OCI-LY7 (cell line): ENCODE measurements around the gene CBFB. TPM values are rescaled to one million over a fixed set of nuclear protein-coding genes. Genes with fewer than 3 reads are reported as not detected.

Experiments
- BruUV-seq: library from RNA; stranded (reverse); fragments of 400-500 nt; replicated peaks from 2 replicates; lab custom pipeline; 2021; lab: Mats Ljungman, UMichigan
- CTCF ChIA-PET: fragments of 300-600 bp; sonication (Branson Sonifier 250); formaldehyde crosslinking; loops from one replicate; lab custom pipeline; 2022; ENCODE audit warnings: antibody characterized with exemption; ENCODE audit not compliant: unreplicated experiment; lab: Charles Lee
- POLR2A ChIA-PET: fragments of 300-600 bp; sonication (Branson Sonifier 250); formaldehyde crosslinking; loops from one replicate; lab custom pipeline; 2022; ENCODE audit warnings: antibody characterized with exemption; lab: Charles Lee
- DNase-seq: peaks from one replicate; pipeline ENCODE4 v3.0.0-alpha.2; 2015; ENCODE audit warnings: low spot score
- H2AFZ ChIP-seq: fragments of 200-600 bp; sonication (generic), shearing (Covaris generic); 2 replicates; pipeline ENCODE4 v1.6.1; 2014; ENCODE audit warnings: mild to moderate bottlenecking, antibody characterized with exemption, low read length, moderate library complexity
- H3K27ac ChIP-seq: fragments of 200-600 bp; sonication (generic); 2 replicates; pipeline ENCODE4 v1.5.1; 2014; ENCODE audit warnings: mixed run types, low read depth, mild to moderate bottlenecking, moderate library complexity, low read length, inconsistent platforms; ENCODE audit not compliant: poor library complexity, severe bottlenecking
- H3K36me3 ChIP-seq: fragments of 200-600 bp; sonication (generic); 2 replicates; pipeline ENCODE4 v1.6.1; 2014; ENCODE audit warnings: mild to moderate bottlenecking, antibody characterized with exemption, low read length, moderate library complexity, mixed read lengths; ENCODE audit not compliant: insufficient read depth
- H3K4me1 ChIP-seq: fragments of 200-600 bp; sonication (generic); 2 replicates; pipeline ENCODE4 v1.5.1; 2014; ENCODE audit warnings: mild to moderate bottlenecking, low read length; ENCODE audit not compliant: insufficient read depth, poor library complexity, severe bottlenecking
- H3K4me2 ChIP-seq: fragments of 200-600 bp; sonication (generic); 2 replicates; pipeline ENCODE4 v1.6.1; 2014; ENCODE audit warnings: mild to moderate bottlenecking, low read length
- H3K4me3 ChIP-seq: fragments of 200-600 bp; sonication (generic); 2 replicates; pipeline ENCODE4 v1.5.1; 2014; ENCODE audit warnings: mild to moderate bottlenecking, low read depth, low read length; ENCODE audit not compliant: poor library complexity, severe bottlenecking
- H3K79me2 ChIP-seq: fragments of 200-600 bp; sonication (generic); 2 replicates; pipeline ENCODE4 v1.6.1; 2016; ENCODE audit warnings: low read depth, mild to moderate bottlenecking, low read length, moderate library complexity, mixed read lengths; ENCODE audit not compliant: insufficient read depth
- H3K9me2 ChIP-seq: fragments of 200-600 bp; sonication (generic); 2 replicates; pipeline ENCODE4 v1.6.1; 2016; ENCODE audit warnings: mild to moderate bottlenecking, low read length, mixed read lengths; ENCODE audit not compliant: insufficient read depth
- H3K9me3 ChIP-seq: fragments of 200-600 bp; sonication (generic); 2 replicates; pipeline ENCODE4 v1.6.1; 2014; ENCODE audit warnings: mild to moderate bottlenecking, mixed run types, low read length, mixed read lengths
- H4K20me1 ChIP-seq: fragments of 200-600 bp; sonication (generic); 2 replicates; pipeline ENCODE4 v1.6.1; 2014; ENCODE audit warnings: mild to moderate bottlenecking, antibody characterized with exemption, low read length, moderate library complexity, mixed read lengths; ENCODE audit not compliant: insufficient read depth
- CTCF ChIP-seq: fragments of 200-600 bp; sonication (generic); conservative IDR thresholded peaks from 2 replicates; pipeline ENCODE4 v1.5.1; 2014; ENCODE audit warnings: mild to moderate bottlenecking, antibody characterized with exemption, low read length, moderate library complexity, mixed read lengths
- EZH2phosphoT487 ChIP-seq: fragments of 200-600 bp; sonication (generic); IDR thresholded peaks from 2 replicates; pipeline ENCODE4 v1.6.1; 2018; ENCODE audit warnings: low read depth, borderline replicate concordance, mild to moderate bottlenecking, mixed run types, antibody characterized with exemption, low read length, moderate library complexity, mixed read lengths
- intact Hi-C: fragments of 100-400 bp; cut with micrococcal nuclease; formaldehyde crosslinking; loops from one replicate; pipeline ENCODE4 v1.10.0; 2022; ENCODE audit not compliant: unreplicated experiment
- total RNA-seq, 2 experiments: library from RNA; depleted of rRNA in 1 of 2; stranded (reverse); fragments of >200 nt in 1 of 2; shearing (Covaris generic) in 1 of 2; gene quantifications; 2 replicates each; pipeline ENCODE4 v1.2.3, GENCODE V29; 2014 to 2022

The CBFB gene
- total RNA-seq, 2 experiments from 2014 or later, result 93.5 to 151 TPM

- no TSS peak for BruUV-seq
- ChIA-PET POLR2A (interaction anchor here (0.9 to 1.8 kb wide), 2 partner anchors 53 to 69 kb away, joined by 3 to 4 read pairs; no protein-coding TSS in a partner anchor), CTCF (no interaction called here)
- Histone ChIP-seq H3K79me2 (peaks cover 94% of the 10 kb centered on the region), H4K20me1 (peaks cover 30% of the 10 kb centered on the region; the same call in 1 of the 2 replicates), H3K4me1 (peaks cover 37% of the 10 kb centered on the region), H3K27ac (no peak overlapping the region), H3K9me3 (no peaks in the 10 kb centered on the region), H3K4me3 (no peak overlapping the region), H3K9me2 (no peaks in the 10 kb centered on the region), H3K36me3 (peaks cover 92% of the 10 kb centered on the region), H2AFZ (no peak overlapping the region), H3K4me2 (peak overlapping the region; percentile 56)
- DNase-seq, result no peak
- no peak for TF ChIP-seq CTCF
- no peak for TF ChIP-seq EZH2phosphoT487
- intact Hi-C loops, result no loop called here
Observed at GRCh38 chr16:67034487-67034886, 5.5 kb downstream of the CBFB start.

GRCh38 chr16:67035364-67035763 lies 6.4 kb downstream of the CBFB start:
- H2AFZ ChIP-seq, result no peak overlapping the region
- POLR2A ChIA-PET, result interaction anchor here (0.9 to 1.8 kb wide), 3 partner anchors 9 to 69 kb away, joined by 3 to 9 read pairs (median 4); no protein-coding TSS in a partner anchor
- peak overlapping the region; percentile 56 for H3K4me2 ChIP-seq
- H3K4me1 ChIP-seq, result peaks cover 36% of the 10 kb centered on the region
- peaks cover 27% of the 10 kb centered on the region; the same call in 1 of the 2 replicates for H4K20me1 ChIP-seq
- intact Hi-C loops, result no loop called here
- no peaks in the 10 kb centered on the region for H3K9me2 ChIP-seq
- peaks cover 96% of the 10 kb centered on the region for H3K36me3 ChIP-seq
- no peak for DNase-seq
- H3K9me3 ChIP-seq, result no peaks in the 10 kb centered on the region
- TF ChIP-seq CTCF (no peak), EZH2phosphoT487 (no peak)
- CTCF ChIA-PET, result no interaction called here
- H3K27ac ChIP-seq, result no peak overlapping the region
- H3K79me2 ChIP-seq, result peaks cover 95% of the 10 kb centered on the region
- H3K4me3 ChIP-seq, result peak overlapping the region; percentile 32
- no TSS peak for BruUV-seq

- TF ChIP-seq CTCF (no peak), EZH2phosphoT487 (no peak)
- CTCF ChIA-PET, result no interaction called here
- H3K4me1 ChIP-seq, result peaks cover 26% of the 10 kb centered on the region
- no peaks in the 10 kb centered on the region for H3K9me2 ChIP-seq
- H3K36me3 ChIP-seq, result peaks cover 96% of the 10 kb centered on the region
- DNase-seq, result no peak
- no peak overlapping the region for H3K4me3 ChIP-seq
- H3K4me2 ChIP-seq, result no peak overlapping the region
- H3K27ac ChIP-seq, result no peak overlapping the region
- no TSS peak for BruUV-seq
- peaks cover 20% of the 10 kb centered on the region; the same call in 1 of the 2 replicates for H4K20me1 ChIP-seq
- H2AFZ ChIP-seq, result no peak overlapping the region
- H3K79me2 ChIP-seq, result peaks cover 85% of the 10 kb centered on the region
- intact Hi-C loops, result no loop called here
- no peaks in the 10 kb centered on the region for H3K9me3 ChIP-seq
- POLR2A ChIA-PET, result interaction anchor here (1.3 to 1.8 kb wide), 2 partner anchors 8 to 68 kb away, joined by 4 to 9 read pairs; no protein-coding TSS in a partner anchor
Observed at GRCh38 chr16:67036323-67036741, 7.4 kb downstream of the CBFB start.
